SK-N-SH (cell line): ENCODE results near the gene RBM25. TPM values are rescaled to one million over a fixed set of nuclear protein-coding genes. Genes with fewer than 3 reads are reported as not detected.

Source experiments
- CTCF ChIA-PET: fragments of 300-600, 350-600 bp; formaldehyde crosslinking; extraction: SDS; loops from one replicate; lab custom pipeline; 2021; lab: Yijun Ruan, JAX
- POLR2A ChIA-PET: fragments of 350-600 bp; sonication (Branson Sonifier 250); formaldehyde crosslinking; extraction: SDS; loops from one replicate; lab custom pipeline; 2020; ENCODE audit warnings: antibody characterized with exemption, inconsistent platforms; lab: Yijun Ruan, JAX
- DNase-seq: peaks from one replicate; pipeline ENCODE4 v3.0.0; 2012
- H2AFZ ChIP-seq: fragments of 200-600 bp; sonication (generic); 2 replicates; pipeline ENCODE4 v1.8.1; 2016; ENCODE audit warnings: antibody characterized with exemption, mild to moderate bottlenecking, low read depth
- H3F3A ChIP-seq: fragments of 200-600 bp; sonication (generic); replicated peaks from 2 replicates; pipeline ENCODE3; 2016; ENCODE audit warnings: antibody characterized with exemption, mild to moderate bottlenecking; ENCODE audit not compliant: insufficient read depth
- H3K27ac ChIP-seq, 2 experiments: fragments of 200-500 bp in 1 of 2; fragments of 200-600 bp in 1 of 2; sonication (Bioruptor generic) in 1 of 2; sonication (generic), shearing (Covaris generic) in 1 of 2; 2 replicates each; pipeline versions ENCODE4 v1.5.1 to v1.6.1; 2014 to 2016; ENCODE audit warnings: low read depth in 2 of 2, inconsistent platforms in 1 of 2, low read length in 1 of 2, mild to moderate bottlenecking in 1 of 2, mixed read lengths in 1 of 2
- H3K27me3 ChIP-seq: fragments of 200-600 bp; sonication (generic), shearing (Covaris generic); 2 replicates; pipeline ENCODE4 v1.6.1; 2016; ENCODE audit warnings: mixed run types; ENCODE audit not compliant: insufficient read depth
- H3K36me3 ChIP-seq, 2 experiments: fragments of 200-500 bp in 1 of 2; fragments of 200-600 bp in 1 of 2; sonication (Bioruptor generic) in 1 of 2; sonication (generic) in 1 of 2; replicated peaks in 1 of 2; 2 replicates each; pipeline versions ENCODE3 to v1.5.1; 2014 to 2016; ENCODE audit warnings: low read length in 1 of 2, mild to moderate bottlenecking in 1 of 2; ENCODE audit not compliant: insufficient read depth in 2 of 2, control insufficient read depth in 1 of 2
- H3K4me1 ChIP-seq, 2 experiments: fragments of 200-500 bp in 1 of 2; fragments of 200-600 bp in 1 of 2; sonication (Bioruptor generic) in 1 of 2; sonication (generic), shearing (Covaris generic) in 1 of 2; 2 replicates each; pipeline versions ENCODE4 v1.5.1 to v1.6.1; 2014 to 2016; ENCODE audit warnings: low read depth in 1 of 2, low read length in 1 of 2, mixed run types in 1 of 2; ENCODE audit not compliant: insufficient read depth in 2 of 2, control insufficient read depth in 1 of 2
- H3K4me2 ChIP-seq: fragments of 200-600 bp; sonication (generic), shearing (Covaris generic); 2 replicates; pipeline ENCODE4 v1.6.1; 2017; ENCODE audit warnings: mixed run types
- H3K4me3 ChIP-seq, 2 experiments: fragments of 200-500 bp in 1 of 2; fragments of 200-600 bp in 1 of 2; sonication (Bioruptor generic) in 1 of 2; sonication (generic), shearing (Covaris generic) in 1 of 2; 2 replicates each; pipeline versions ENCODE4 v1.5.1 to v1.8.1; 2014 to 2016; ENCODE audit warnings: low read depth in 2 of 2, inconsistent platforms in 1 of 2, low read length in 1 of 2, mild to moderate bottlenecking in 1 of 2, mixed read lengths in 1 of 2, moderate library complexity in 1 of 2
- H3K79me2 ChIP-seq: fragments of 200-600 bp; sonication (generic); 2 replicates; pipeline ENCODE4 v1.8.1; 2017; ENCODE audit warnings: mild to moderate bottlenecking; ENCODE audit not compliant: insufficient read depth
- H3K9ac ChIP-seq: fragments of 200-600 bp; sonication (generic); 2 replicates; pipeline ENCODE4 v1.6.1; 2017; ENCODE audit warnings: mixed run types
- H3K9me2 ChIP-seq: fragments of 200-600 bp; sonication (generic); 2 replicates; pipeline ENCODE4 v1.6.1; 2017; ENCODE audit warnings: mixed run types
- H3K9me3 ChIP-seq: fragments of 200-600 bp; sonication (generic); 2 replicates; pipeline ENCODE4 v1.6.1; 2017; ENCODE audit warnings: mixed run types, mild to moderate bottlenecking, moderate library complexity
- H4K20me1 ChIP-seq: fragments of 200-600 bp; sonication (generic); 2 replicates; pipeline ENCODE4 v1.6.1; 2017; ENCODE audit warnings: mild to moderate bottlenecking, mixed run types; ENCODE audit not compliant: insufficient read depth
- CTCF ChIP-seq: fragments of 200-600 bp; sonication (generic); IDR thresholded peaks from 2 replicates; pipeline ENCODE4 v1.6.1; 2017; ENCODE audit warnings: antibody characterized with exemption, mild to moderate bottlenecking, moderate library complexity
- GABPA ChIP-seq: IDR thresholded peaks from 2 replicates; pipeline ENCODE4 v1.4.0; 2012; ENCODE audit warnings: low read depth, mild to moderate bottlenecking
- POLR2AphosphoS5 ChIP-seq: IDR thresholded peaks from 2 replicates; pipeline ENCODE4 v1.6.1; 2012; ENCODE audit warnings: low read depth, low read length
- RAD21 ChIP-seq: IDR thresholded peaks from 2 replicates; pipeline ENCODE4 v1.6.1; 2012; ENCODE audit warnings: mild to moderate bottlenecking, low read length
- REST ChIP-seq: IDR thresholded peaks from 2 replicates; pipeline ENCODE4 v1.6.1; 2012; ENCODE audit warnings: mild to moderate bottlenecking, low read depth, low read length, moderate library complexity
- SIN3A ChIP-seq: IDR thresholded peaks from 2 replicates; pipeline ENCODE4 v1.6.1; 2012; ENCODE audit warnings: low read depth, mild to moderate bottlenecking, low read length, moderate library complexity, borderline replicate concordance
- SMC3 ChIP-seq: IDR thresholded peaks from 2 replicates; pipeline ENCODE4 v1.6.1; 2012; ENCODE audit warnings: low read depth, low read length, improper control_type of control experiment
- USF1 ChIP-seq: IDR thresholded peaks from 2 replicates; pipeline ENCODE4 v1.4.0; 2012; ENCODE audit warnings: low read depth, borderline replicate concordance
- WGBS: methylation state at CpG from one replicate; pipeline ENCODE4 v1.1.6; 2017; ENCODE audit warnings: low lambda C conversion rate; 5-methylcytosine and 5-hydroxymethylcytosine counted together
- polyA plus RNA-seq, 3 experiments: library from polyadenylated mRNA; depleted of rRNA; stranded (reverse); fragments of >200 nt; gene quantifications; 2 replicates each; pipeline ENCODE4 v1.2.3, GENCODE V29; 2012
- small RNA-seq, 7 experiments: library from RNA; depleted of rRNA; stranded (forward); fragments of <200 nt; gene quantifications; one replicate each; pipeline ENCODE3, GENCODE V24; 2012

RBM25 gene
- polyA plus RNA-seq, 1 of the 3 experiments (the other 2 are of a cell fraction), result 14.0 TPM

- H3K9me2 ChIP-seq, result no peaks in the 10 kb centered on the region
- TF ChIP-seq REST (no peak), SMC3 (no peak), SIN3A (no peak)
- TF ChIP-seq, all 33 proteins: peak for 0
- POLR2A ChIA-PET, result interaction anchor here (1.0 kb wide), 1 partner anchor 290 kb away, joined by 3 read pairs; no protein-coding TSS in a partner anchor
- Histone ChIP-seq H3K27ac (no peak overlapping the region), H3K36me3 (peaks cover 66 to 78% of the 10 kb centered on the region in 2 experiments), H3K9ac (no peak overlapping the region), H3K4me1 (no peaks in the 10 kb centered on the region), H3K27me3 (no peaks in the 10 kb centered on the region), H4K20me1 (no peaks in the 10 kb centered on the region), H2AFZ (no peak overlapping the region), H3K9me3 (no peaks in the 10 kb centered on the region), H3F3A (peaks cover 8% of the 10 kb centered on the region), H3K4me2 (no peak overlapping the region), H3K79me2 (no peaks in the 10 kb centered on the region), H3K4me3 (no peak overlapping the region)
- DNase-seq, result no peak
- CTCF ChIA-PET, result interaction anchor here (0.6 to 3.2 kb wide), 24 partner anchors 9 to 471 kb away, joined by 3 to 21 read pairs (median 3); partner anchors contain the start of gene ACOT6
- 91% methylated on average over 3 of the region's 3 CpGs for WGBS
Measured at GRCh38 chr14:73172500-73172899, 114.2 kb downstream of the RBM25 start.

- Histone ChIP-seq H3K9me2 (no peaks in the 10 kb centered on the region), H3K9me3 (no peaks in the 10 kb centered on the region), H3K79me2 (no peaks in the 10 kb centered on the region), H3K4me2 (no peak overlapping the region), H3K9ac (no peak overlapping the region), H3K27ac (no peak overlapping the region), H3K36me3 (peaks cover 71 to 75% of the 10 kb centered on the region in 2 experiments), H4K20me1 (no peaks in the 10 kb centered on the region), H3K4me3 (no peak overlapping the region; a peak in 1 of 4 replicates), H3K27me3 (no peaks in the 10 kb centered on the region), H2AFZ (no peak overlapping the region), H3K4me1 (no peaks in the 10 kb centered on the region), H3F3A (peaks cover 8% of the 10 kb centered on the region)
- peak; percentile 35 for DNase-seq
- POLR2A ChIA-PET, result interaction anchor here (1.0 kb wide), 1 partner anchor 289 kb away, joined by 3 read pairs; no protein-coding TSS in a partner anchor
- TF ChIP-seq USF1, result no peak
- TF ChIP-seq CTCF, result peak; percentile 71
- TF ChIP-seq GABPA, result no peak
- TF ChIP-seq RAD21, result peak; percentile 67
- TF ChIP-seq POLR2AphosphoS5, result no peak
- 39% methylated on average over 3 of the region's 3 CpGs for WGBS
- CTCF ChIA-PET, result interaction anchor here (0.6 to 3.2 kb wide), 28 partner anchors 9 to 470 kb away, joined by 3 to 21 read pairs (median 3); partner anchors contain the start of gene ACOT6
Measured at GRCh38 chr14:73173092-73173735, 114.9 kb downstream of the RBM25 start.

Small RNAs within 50 kb of the gene (small RNA-seq; reads per million reads assigned to genes)
- 0 reads per million in 7 experiments for gene RN7SL586P

Other genes with a start within 250 kb of the RBM25 start
- 2.8 and 4.1 TPM in 2 replicates for gene DPF3, start 164.4 kb upstream of the RBM25 start, polyA plus RNA-seq (2012; rRNA removed)
- 17.9 and 27.8 TPM in 2 replicates for gene DCAF4, start 132.1 kb upstream of the RBM25 start, polyA plus RNA-seq (2012; rRNA removed)
- 18.6 and 23.6 TPM in 2 replicates for gene ZFYVE1, start 31.4 kb upstream of the RBM25 start, polyA plus RNA-seq (2012; rRNA removed)
- gene PSEN1, start 78.0 kb downstream of the RBM25 start, polyA plus RNA-seq (2012; rRNA removed), result 9.0 and 9.2 TPM in 2 replicates
- gene PAPLN, start 179.0 kb downstream of the RBM25 start, polyA plus RNA-seq (2012; rRNA removed), result 0.13 and 0.15 TPM in 2 replicates